HFFc6 (cell line): ENCODE data around the gene MYO3B. TPM values are rescaled to one million over a fixed set of nuclear protein-coding genes. Genes with fewer than 3 reads are reported as not detected.

ENCODE experiments used
- DNase-seq: peaks from one replicate; pipeline ENCODE4 v3.0.0-alpha.2; 2018
- H3K27ac Mint-ChIP-seq: 2 replicates; pipeline ENCODE4 v1.8.0; 2020; ENCODE audit warnings: mild to moderate bottlenecking, mixed read lengths
- H3K27me3 Mint-ChIP-seq: 2 replicates; pipeline ENCODE4 v1.8.0; 2021; ENCODE audit warnings: mild to moderate bottlenecking, moderate library complexity, mixed read lengths; ENCODE audit not compliant: insufficient read depth
- H3K36me3 Mint-ChIP-seq: 2 replicates; pipeline ENCODE4 v1.8.0; 2021; ENCODE audit warnings: low read depth, mixed read lengths
- H3K4me1 Mint-ChIP-seq: 2 replicates; pipeline ENCODE4 v1.8.0; 2020; ENCODE audit warnings: low read depth, mixed read lengths
- H3K4me3 Mint-ChIP-seq: 2 replicates; pipeline ENCODE4 v1.8.0; 2020; ENCODE audit warnings: mild to moderate bottlenecking, moderate library complexity, mixed read lengths
- H3K9me3 Mint-ChIP-seq: 2 replicates; pipeline ENCODE4 v1.8.0; 2020; ENCODE audit warnings: mild to moderate bottlenecking, mixed read lengths
- total RNA-seq, 6 experiments: library from RNA; stranded (reverse); fragmentation: NEBNext Ultra II Directional; extraction: Animal tissue kit (Norgen Biotek cat#: 25700); gene quantifications; 2 replicates in 1 of 6; 3 replicates in 5 of 6; pipeline ENCODE4 v1.2.3, GENCODE V29; 2021
- TF ChIP-seq, protein P1 (sequence below): fragments of 200-600 bp; sonication (generic); IDR thresholded peaks from 2 replicates; pipeline ENCODE4 v1.5.0; 2021; ENCODE audit warnings: antibody characterized with exemption, mild to moderate bottlenecking

The MYO3B gene
- total RNA-seq, 6 experiments from 2014 or later: not detected

DNA sequence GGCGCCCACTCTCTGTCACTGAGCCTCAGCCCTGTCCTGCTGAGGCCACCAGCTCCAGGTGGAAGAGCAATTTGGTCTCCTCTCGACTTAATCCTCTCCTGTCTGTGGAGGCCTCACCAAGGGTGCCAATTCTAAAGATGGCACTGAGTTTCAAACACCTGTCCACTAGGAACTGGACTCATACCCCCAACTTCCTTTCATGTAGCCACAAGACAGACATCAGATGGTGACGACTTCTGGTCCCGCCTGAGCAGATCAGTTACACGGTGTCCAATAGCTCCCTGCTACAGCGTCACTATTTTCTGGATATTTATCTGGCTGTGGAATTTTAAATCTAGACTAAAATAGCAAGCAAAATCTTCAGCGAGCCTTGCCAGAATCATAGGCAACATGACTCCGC, 512.7 kb downstream of the MYO3B start:
- Mint-ChIP-seq H3K9me3 (peaks cover 9% of the 10 kb centered on the region), H3K36me3 (no peaks in the 10 kb centered on the region), H3K4me1 (no peaks in the 10 kb centered on the region), H3K27ac (no peak overlapping the region), H3K4me3 (no peak overlapping the region), H3K27me3 (peaks cover 2% of the 10 kb centered on the region)
- no peak for DNase-seq
- TF ChIP-seq, protein P1, sequence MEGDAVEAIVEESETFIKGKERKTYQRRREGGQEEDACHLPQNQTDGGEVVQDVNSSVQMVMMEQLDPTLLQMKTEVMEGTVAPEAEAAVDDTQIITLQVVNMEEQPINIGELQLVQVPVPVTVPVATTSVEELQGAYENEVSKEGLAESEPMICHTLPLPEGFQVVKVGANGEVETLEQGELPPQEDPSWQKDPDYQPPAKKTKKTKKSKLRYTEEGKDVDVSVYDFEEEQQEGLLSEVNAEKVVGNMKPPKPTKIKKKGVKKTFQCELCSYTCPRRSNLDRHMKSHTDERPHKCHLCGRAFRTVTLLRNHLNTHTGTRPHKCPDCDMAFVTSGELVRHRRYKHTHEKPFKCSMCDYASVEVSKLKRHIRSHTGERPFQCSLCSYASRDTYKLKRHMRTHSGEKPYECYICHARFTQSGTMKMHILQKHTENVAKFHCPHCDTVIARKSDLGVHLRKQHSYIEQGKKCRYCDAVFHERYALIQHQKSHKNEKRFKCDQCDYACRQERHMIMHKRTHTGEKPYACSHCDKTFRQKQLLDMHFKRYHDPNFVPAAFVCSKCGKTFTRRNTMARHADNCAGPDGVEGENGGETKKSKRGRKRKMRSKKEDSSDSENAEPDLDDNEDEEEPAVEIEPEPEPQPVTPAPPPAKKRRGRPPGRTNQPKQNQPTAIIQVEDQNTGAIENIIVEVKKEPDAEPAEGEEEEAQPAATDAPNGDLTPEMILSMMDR: no peak

DNA sequence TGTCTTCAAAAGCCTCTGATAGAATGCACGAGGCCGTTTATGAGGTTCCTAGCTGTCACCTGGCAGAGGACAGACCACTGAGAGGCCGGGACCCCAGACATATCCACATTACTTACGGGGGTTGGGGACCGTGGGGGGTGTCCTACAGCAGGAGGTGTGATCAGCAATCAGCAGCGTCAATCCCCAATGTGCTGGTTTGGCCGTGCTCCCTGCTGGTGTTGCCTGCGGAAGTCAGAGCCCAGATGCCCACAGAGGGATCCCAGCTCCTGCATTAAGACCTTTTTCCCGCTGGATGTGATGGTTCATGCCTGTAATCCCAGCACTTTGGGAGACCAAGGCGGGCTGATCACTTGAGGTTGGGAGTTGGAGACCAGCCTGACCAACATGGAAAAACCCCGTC, 516.4 kb downstream of the MYO3B start:
- no peak overlapping the region for H3K4me3 Mint-ChIP-seq
- H3K36me3 Mint-ChIP-seq: no peaks in the 10 kb centered on the region
- no peak overlapping the region for H3K27ac Mint-ChIP-seq
- TF ChIP-seq, protein P1: no peak
- no peaks in the 10 kb centered on the region for H3K4me1 Mint-ChIP-seq
- H3K9me3 Mint-ChIP-seq: peaks cover 17% of the 10 kb centered on the region; the same call in 1 of the 2 replicates
- DNase-seq: no peak
- peaks cover 2% of the 10 kb centered on the region for H3K27me3 Mint-ChIP-seq

DNA sequence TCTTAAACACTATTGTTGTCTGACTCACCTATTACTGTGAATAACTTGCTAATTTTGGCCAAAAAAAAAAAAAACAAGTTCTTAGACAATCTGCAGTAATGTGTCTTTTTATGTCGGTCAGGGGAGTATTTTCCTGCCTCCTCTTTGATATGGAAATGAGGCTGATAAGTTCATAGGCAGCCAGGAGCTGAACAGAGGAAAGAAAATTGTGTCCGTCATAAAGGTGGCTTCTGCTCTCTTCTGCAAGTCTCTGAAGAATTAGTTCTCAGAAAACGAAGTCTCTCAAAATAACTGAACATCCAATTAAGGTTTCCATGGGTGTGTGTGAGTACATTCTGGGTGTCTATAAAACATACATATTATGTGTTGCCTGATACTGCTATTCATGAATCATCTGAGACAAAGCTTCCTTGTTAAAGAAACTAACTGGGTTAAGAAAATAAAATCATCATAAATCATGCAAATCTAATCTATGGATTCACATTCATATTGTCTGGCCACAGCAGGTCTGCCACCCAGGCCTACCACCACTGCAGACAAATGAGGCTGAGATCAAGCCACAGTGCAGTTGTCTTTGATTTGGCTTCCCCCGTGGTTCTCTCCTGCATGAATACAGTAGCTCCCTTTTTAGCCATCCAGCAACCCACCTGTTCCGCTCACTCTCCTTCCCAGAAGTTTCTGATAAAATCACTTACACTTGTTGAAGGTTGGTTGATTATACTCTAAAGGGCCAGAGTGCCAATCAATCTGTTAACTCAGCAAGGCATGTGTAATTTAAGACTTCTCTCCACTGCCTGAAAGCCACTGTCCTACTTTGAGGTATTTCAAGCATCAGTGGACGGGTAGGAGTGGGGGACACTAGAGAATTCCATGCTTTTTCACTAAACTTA, 517.8 kb downstream of the MYO3B start:
- Mint-ChIP-seq H3K27me3 (peaks cover 2% of the 10 kb centered on the region), H3K9me3 (peaks cover 17% of the 10 kb centered on the region; the same call in 1 of the 2 replicates), H3K27ac (no peak overlapping the region), H3K36me3 (no peaks in the 10 kb centered on the region), H3K4me3 (no peak overlapping the region), H3K4me1 (no peaks in the 10 kb centered on the region)
- no peak for DNase-seq
- TF ChIP-seq, protein P1: no peak

DNA sequence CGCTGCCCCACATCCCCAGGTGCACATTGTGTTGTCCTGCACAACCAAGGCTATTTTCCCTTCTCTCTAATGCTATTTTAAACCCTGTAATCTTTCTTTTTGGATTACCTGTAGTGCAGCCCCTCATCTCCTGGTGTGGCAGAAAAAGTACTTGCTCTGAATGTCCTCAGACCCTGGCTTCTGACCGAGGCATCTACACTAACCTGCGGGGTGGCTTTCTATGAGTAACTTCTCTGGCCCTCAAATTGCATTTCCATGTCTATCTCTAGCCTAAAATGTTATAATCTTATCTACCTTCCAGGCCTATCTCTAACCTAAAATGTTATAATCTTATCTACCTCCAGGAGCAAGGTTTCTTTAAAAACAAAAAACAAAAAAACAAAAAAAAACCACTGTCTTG, 519.0 kb downstream of the MYO3B start:
- peaks cover 17% of the 10 kb centered on the region; the same call in 1 of the 2 replicates for H3K9me3 Mint-ChIP-seq
- H3K4me1 Mint-ChIP-seq: no peaks in the 10 kb centered on the region
- H3K27ac Mint-ChIP-seq: no peak overlapping the region

DNA sequence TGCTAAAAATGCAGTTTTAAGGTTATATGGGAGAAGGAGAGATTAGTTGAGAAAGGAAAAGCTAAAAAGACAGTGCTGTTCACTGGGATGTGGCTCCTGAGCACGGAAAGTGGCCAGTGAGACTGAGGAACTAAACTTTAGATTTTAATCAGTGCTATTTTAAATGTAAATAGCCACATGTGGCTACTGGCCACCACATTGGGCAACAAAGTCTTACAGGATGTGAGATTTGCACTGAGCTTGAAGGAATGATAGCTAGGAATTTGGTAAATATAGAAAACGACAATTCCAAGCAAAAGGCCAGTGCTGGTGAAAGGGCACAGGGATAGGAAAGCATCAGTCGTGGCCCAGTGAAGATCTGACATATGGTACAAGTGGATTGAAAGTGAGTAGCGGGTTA, 523.1 kb downstream of the MYO3B start:
- Mint-ChIP-seq H3K27ac (no peak overlapping the region), H3K36me3 (no peaks in the 10 kb centered on the region), H3K4me1 (no peaks in the 10 kb centered on the region), H3K27me3 (no peaks in the 10 kb centered on the region; the same call in 1 of the 2 replicates), H3K4me3 (no peak overlapping the region), H3K9me3 (peaks cover 22% of the 10 kb centered on the region)
- no peak for DNase-seq
- TF ChIP-seq, protein P1: no peak

More for the DNA sequence above, 519.0 kb downstream of the MYO3B start:
- no peak for DNase-seq
- no peak overlapping the region for H3K4me3 Mint-ChIP-seq
- no peaks in the 10 kb centered on the region for H3K36me3 Mint-ChIP-seq
- H3K27me3 Mint-ChIP-seq: peaks cover 2% of the 10 kb centered on the region
- TF ChIP-seq, protein P1: no peak
